ENCODE measurements around the gene PCDHGA2. TPM values are rescaled to one million over a fixed set of nuclear protein-coding genes. Genes with fewer than 3 reads are reported as not detected.

Gene PCDHGA2
- total and polyA plus RNA-seq, 7 experiments from 2014 or later = 0.10 to 0.15 (median 0.11) TPM; not detected in 3

DNA sequence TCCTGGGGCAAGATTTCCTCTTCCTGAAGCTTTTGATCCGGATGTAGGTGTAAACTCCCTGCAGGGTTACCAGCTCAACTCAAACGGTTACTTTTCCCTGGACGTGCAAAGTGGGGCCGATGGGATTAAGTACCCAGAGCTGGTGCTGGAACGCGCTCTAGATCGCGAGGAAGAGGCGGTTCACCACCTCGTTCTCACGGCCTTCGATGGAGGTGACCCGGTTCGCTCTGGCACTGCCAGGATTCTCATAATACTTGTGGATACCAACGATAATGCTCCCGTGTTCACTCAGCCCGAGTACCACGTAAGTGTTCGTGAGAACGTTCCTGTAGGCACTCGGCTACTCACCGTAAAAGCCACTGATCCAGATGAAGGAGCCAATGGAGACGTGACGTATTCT is 17.1 kb downstream of the PCDHGA2 start:
- Mint-ChIP-seq H3K9me3 (peaks cover 8 to 91% (median 49%) of the 10 kb centered on the region in 11 donors), H3K36me3 (peaks cover 0 to 33% (median 6%) of the 10 kb centered on the region in 5 donors), H3K27ac (no peak overlapping the region), H3K4me1 (peaks cover 0 to 5% (median 2%) of the 10 kb centered on the region in 7 donors), H3K4me3 (peak overlapping the region in 1 of 10 donors; percentile 34), H3K27me3 (peaks cover 26 to 90% (median 81%) of the 10 kb centered on the region in 5 donors)
- Histone ChIP-seq H3K9me3 (ENCODE audit: control insufficient read depth in 2 of 3, low read length in 3 of 3) (peaks cover 0 to 52% (median 0%) of the 10 kb centered on the region in 3 experiments), H3K27ac (ENCODE audit: low read depth, low read length) (no peak overlapping the region), H3K27me3 (ENCODE audit: control insufficient read depth in 2 of 2, insufficient read depth in 2 of 2, low read length in 2 of 2) (peaks cover 0 to 6% of the 10 kb centered on the region in 2 donors), H3K4me1 (ENCODE audit: control insufficient read depth in 2 of 2, insufficient read depth in 2 of 2, low read length in 2 of 2) (no peaks in the 10 kb centered on the region), H3K4me3 (ENCODE audit: low read length) (no peak overlapping the region), H3K36me3 (ENCODE audit: control insufficient read depth in 2 of 3, insufficient read depth in 3 of 3, low read length in 3 of 3) (no peaks in the 10 kb centered on the region)
- CTCF ChIA-PET = no interaction called here
- ATAC-seq = no peak
- POLR2A ChIA-PET = interaction anchor here (1.2 kb wide), 1 partner anchor 35 kb away, joined by 5 read pairs; the partner anchor contains the start of gene TAF7
- intact Hi-C loops (cut with micrococcal nuclease) = loop anchor here in 1 of 2 donors (5.0 kb wide), 1 partner anchor 157 kb away; no protein-coding TSS in a partner anchor
- no peak for DNase-seq

DNA sequence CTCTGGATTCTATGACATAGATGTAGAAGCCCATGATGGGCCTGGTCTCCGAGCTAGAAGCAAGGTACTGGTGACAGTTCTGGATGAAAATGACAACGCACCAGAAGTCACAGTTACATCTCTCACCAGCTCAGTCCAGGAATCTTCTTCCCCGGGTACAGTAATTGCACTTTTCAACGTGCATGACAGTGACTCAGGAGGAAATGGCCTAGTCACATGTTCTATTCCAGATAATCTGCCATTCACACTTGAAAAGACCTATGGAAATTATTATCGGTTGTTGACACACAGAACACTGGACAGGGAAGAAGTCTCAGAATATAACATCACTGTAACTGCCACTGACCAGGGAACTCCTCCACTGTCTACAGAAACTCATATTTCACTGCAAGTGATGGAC is 17.6 kb downstream of the PCDHGA2 start:
- H3K36me3 ChIP-seq (ENCODE audit: control insufficient read depth in 2 of 3, insufficient read depth in 3 of 3, low read length in 3 of 3) = no peaks in the 10 kb centered on the region
- DNase-seq = no peak
- no peaks in the 10 kb centered on the region for H3K4me1 ChIP-seq (ENCODE audit: control insufficient read depth in 2 of 2, insufficient read depth in 2 of 2, low read length in 2 of 2)
- H3K4me3 ChIP-seq (ENCODE audit: low read length) = no peak overlapping the region
- intact Hi-C loops (cut with micrococcal nuclease) = loop anchor here in 1 of 2 donors (5.0 kb wide), 1 partner anchor 156 kb away; no protein-coding TSS in a partner anchor
- Mint-ChIP-seq H3K9me3 (peaks cover 8 to 91% (median 49%) of the 10 kb centered on the region in 11 donors), H3K27ac (no peak overlapping the region), H3K4me3 (peak overlapping the region in 2 of 10 donors; percentile 27 to 53), H3K27me3 (peaks cover 31 to 90% (median 81%) of the 10 kb centered on the region in 5 donors), H3K36me3 (peaks cover 0 to 31% (median 11%) of the 10 kb centered on the region in 5 donors), H3K4me1 (peaks cover 0 to 5% (median 2%) of the 10 kb centered on the region in 7 donors)
- H3K9me3 ChIP-seq (ENCODE audit: control insufficient read depth in 2 of 3, low read length in 3 of 3) = peaks cover 0 to 52% (median 0%) of the 10 kb centered on the region in 3 experiments
- ATAC-seq = no peak
- POLR2A ChIA-PET = interaction anchor here (1.2 kb wide), 1 partner anchor 36 kb away, joined by 5 read pairs; the partner anchor contains the start of gene TAF7
- CTCF ChIA-PET = no interaction called here
- no peak overlapping the region for H3K27ac ChIP-seq (ENCODE audit: low read depth, low read length)
- peaks cover 0 to 7% of the 10 kb centered on the region in 2 donors for H3K27me3 ChIP-seq (ENCODE audit: control insufficient read depth in 2 of 2, insufficient read depth in 2 of 2, low read length in 2 of 2)

DNA sequence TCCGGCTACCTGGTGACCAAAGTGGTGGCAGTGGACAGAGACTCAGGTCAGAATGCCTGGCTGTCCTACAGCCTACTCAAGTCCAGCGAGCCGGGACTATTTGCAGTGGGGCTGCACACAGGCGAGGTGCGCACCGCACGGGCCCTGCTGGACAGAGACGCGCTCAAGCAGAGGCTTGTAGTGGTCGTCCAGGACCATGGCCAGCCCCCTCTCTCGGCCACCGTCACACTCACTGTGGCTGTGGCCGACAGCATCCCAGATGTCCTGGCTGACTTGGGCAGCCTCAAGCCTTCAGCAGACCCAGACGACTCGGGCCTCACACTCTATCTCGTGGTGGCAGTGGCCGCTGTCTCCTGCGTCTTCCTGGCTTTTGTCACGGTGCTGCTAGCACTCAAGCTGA is 18.4 kb downstream of the PCDHGA2 start:
- H3K4me3 Mint-ChIP-seq = no peak overlapping the region
- ChIA-PET POLR2A (no interaction called here), CTCF (no interaction called here)
- Histone ChIP-seq H3K4me1 (ENCODE audit: control insufficient read depth in 2 of 2, insufficient read depth in 2 of 2, low read length in 2 of 2) (no peaks in the 10 kb centered on the region), H3K9me3 (ENCODE audit: control insufficient read depth in 2 of 3, low read length in 3 of 3) (peaks cover 0 to 52% (median 0%) of the 10 kb centered on the region in 3 experiments), H3K4me3 (ENCODE audit: low read length) (no peak overlapping the region), H3K36me3 (ENCODE audit: control insufficient read depth in 2 of 3, insufficient read depth in 3 of 3, low read length in 3 of 3) (no peaks in the 10 kb centered on the region), H3K27me3 (ENCODE audit: control insufficient read depth in 2 of 2, insufficient read depth in 2 of 2, low read length in 2 of 2) (peaks cover 0 to 7% of the 10 kb centered on the region in 2 donors), H3K27ac (ENCODE audit: low read depth, low read length) (no peak overlapping the region)
- no peak overlapping the region for H3K27ac Mint-ChIP-seq
- intact Hi-C loops (cut with micrococcal nuclease) = loop anchor here in 1 of 2 donors (5.0 kb wide), 1 partner anchor 155 kb away; no protein-coding TSS in a partner anchor
- H3K9me3 Mint-ChIP-seq = peaks cover 8 to 91% (median 50%) of the 10 kb centered on the region in 11 donors
- no peak for ATAC-seq
- DNase-seq = no peak
- peaks cover 35 to 90% (median 81%) of the 10 kb centered on the region in 5 donors for H3K27me3 Mint-ChIP-seq
- H3K36me3 Mint-ChIP-seq = peaks cover 0 to 33% (median 14%) of the 10 kb centered on the region in 5 donors
- H3K4me1 Mint-ChIP-seq = peaks cover 0 to 5% (median 2%) of the 10 kb centered on the region in 7 donors

DNA sequence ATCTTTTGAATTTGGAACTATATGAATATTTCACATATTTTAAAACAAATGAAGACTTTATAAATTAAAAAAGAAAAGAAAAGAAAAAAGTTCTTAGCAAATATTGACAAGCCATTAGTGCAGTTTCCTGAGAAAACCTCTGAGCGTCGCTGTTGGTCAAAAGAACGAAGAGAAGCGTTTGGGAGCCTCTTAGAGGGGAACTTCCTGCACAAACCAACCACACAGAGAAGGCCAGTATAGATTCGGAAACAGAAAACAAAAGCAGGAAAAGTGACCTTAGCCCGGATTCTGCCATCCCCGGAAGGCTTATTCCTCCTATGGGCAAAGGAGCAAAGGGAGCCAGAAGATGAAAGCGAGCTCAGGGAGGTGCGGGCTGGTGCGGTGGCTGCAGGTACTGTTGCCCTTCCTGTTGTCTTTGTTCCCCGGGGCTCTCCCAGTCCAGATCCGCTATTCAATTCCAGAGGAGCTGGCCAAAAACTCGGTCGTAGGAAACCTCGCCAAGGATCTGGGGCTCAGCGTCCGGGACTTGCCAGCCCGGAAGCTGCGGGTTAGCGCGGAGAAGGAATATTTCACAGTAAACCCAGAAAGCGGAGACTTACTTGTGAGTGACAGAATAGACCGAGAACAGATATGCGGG is 21.3 kb downstream of the PCDHGA2 start, which contains the start of gene PCDHGB2:
PCDHGB2 (plus strand) TSS at position 205 of the 637 bp plus-strand sequence; CDS start at position 347, 142 bp downstream.
- Histone ChIP-seq H3K27me3 (ENCODE audit: control insufficient read depth in 2 of 2, insufficient read depth in 2 of 2, low read length in 2 of 2) (peaks cover 5 to 19% of the 10 kb centered on the region in 2 donors), H3K27ac (ENCODE audit: low read depth, low read length) (no peak within 1 kb of the TSS), H3K4me3 (ENCODE audit: low read length) (peak within 1 kb of the TSS; percentile 43), H3K4me1 (ENCODE audit: control insufficient read depth in 2 of 2, insufficient read depth in 2 of 2, low read length in 2 of 2) (no peaks in the 10 kb centered on the region), H3K36me3 (ENCODE audit: control insufficient read depth in 2 of 3, insufficient read depth in 3 of 3, low read length in 3 of 3) (no peaks in the 10 kb centered on the region), H3K9me3 (ENCODE audit: control insufficient read depth in 2 of 3, low read length in 3 of 3) (peaks cover 0 to 62% (median 0%) of the 10 kb centered on the region in 3 experiments)
- Mint-ChIP-seq H3K27ac (peak within 1 kb of the TSS in 3 of 9 donors; percentile 48 to 57 (median 56)), H3K4me3 (peak within 1 kb of the TSS; percentile 33 to 87 (median 78)), H3K9me3 (peaks cover 20 to 92% (median 59%) of the 10 kb centered on the region in 11 donors), H3K4me1 (peaks cover 0 to 6% (median 3%) of the 10 kb centered on the region in 7 donors), H3K27me3 (peaks cover 37 to 90% (median 87%) of the 10 kb centered on the region in 5 donors), H3K36me3 (peaks cover 6 to 36% (median 18%) of the 10 kb centered on the region in 5 donors)
- ChIA-PET CTCF (no interaction called here), POLR2A (no interaction called here)
- peak in 1 of 9 donors; percentile 22 for DNase-seq
- intact Hi-C loops (cut with micrococcal nuclease) = loop anchor here in 1 of 2 donors (1.0 to 10.0 kb wide), 6 partner anchors 57 to 205 kb away; partner anchors contain the start of gene PCDHGB7
- ATAC-seq = peak; percentile 54

DNA sequence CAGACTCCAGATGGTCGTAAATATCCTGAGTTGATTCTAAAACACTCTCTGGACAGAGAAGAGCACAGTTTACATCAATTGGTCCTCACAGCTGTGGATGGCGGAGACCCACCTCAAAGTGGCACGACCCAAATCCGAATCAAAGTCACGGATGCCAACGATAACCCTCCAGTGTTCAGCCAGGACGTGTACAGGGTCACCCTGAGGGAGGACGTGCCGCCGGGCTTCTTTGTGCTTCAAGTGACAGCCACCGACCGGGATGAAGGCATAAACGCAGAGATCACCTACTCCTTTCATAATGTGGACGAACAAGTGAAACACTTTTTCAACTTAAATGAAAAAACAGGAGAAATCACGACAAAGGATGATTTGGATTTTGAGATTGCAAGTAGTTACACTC is 22.1 kb downstream of the PCDHGA2 start:
- Histone ChIP-seq H3K4me3 (ENCODE audit: low read length) (peak overlapping the region; percentile 43), H3K4me1 (ENCODE audit: control insufficient read depth in 2 of 2, insufficient read depth in 2 of 2, low read length in 2 of 2) (no peaks in the 10 kb centered on the region), H3K36me3 (ENCODE audit: control insufficient read depth in 2 of 3, insufficient read depth in 3 of 3, low read length in 3 of 3) (no peaks in the 10 kb centered on the region), H3K27ac (ENCODE audit: low read depth, low read length) (no peak overlapping the region), H3K9me3 (ENCODE audit: control insufficient read depth in 2 of 3, low read length in 3 of 3) (peaks cover 0 to 62% (median 0%) of the 10 kb centered on the region in 3 experiments), H3K27me3 (ENCODE audit: control insufficient read depth in 2 of 2, insufficient read depth in 2 of 2, low read length in 2 of 2) (peaks cover 5 to 24% of the 10 kb centered on the region in 2 donors)
- DNase-seq (no peak), ATAC-seq (no peak)
- peak overlapping the region in 1 of 9 donors; percentile 57 for H3K27ac Mint-ChIP-seq
- intact Hi-C loops (cut with micrococcal nuclease) = loop anchor here in 1 of 2 donors (5.0 to 10.0 kb wide), 2 partner anchors 57 to 126 kb away; partner anchors contain the start of gene PCDHGB7
- peaks cover 45 to 90% (median 88%) of the 10 kb centered on the region in 5 donors for H3K27me3 Mint-ChIP-seq
- H3K4me3 Mint-ChIP-seq = peak overlapping the region in 3 of 10 donors; percentile 9 to 87 (median 81)
- CTCF ChIA-PET = no interaction called here
- peaks cover 8 to 39% (median 22%) of the 10 kb centered on the region in 5 donors for H3K36me3 Mint-ChIP-seq
- POLR2A ChIA-PET = no interaction called here
- H3K9me3 Mint-ChIP-seq = peaks cover 20 to 92% (median 63%) of the 10 kb centered on the region in 11 donors
- H3K4me1 Mint-ChIP-seq = peaks cover 0 to 6% (median 3%) of the 10 kb centered on the region in 7 donors

DNA sequence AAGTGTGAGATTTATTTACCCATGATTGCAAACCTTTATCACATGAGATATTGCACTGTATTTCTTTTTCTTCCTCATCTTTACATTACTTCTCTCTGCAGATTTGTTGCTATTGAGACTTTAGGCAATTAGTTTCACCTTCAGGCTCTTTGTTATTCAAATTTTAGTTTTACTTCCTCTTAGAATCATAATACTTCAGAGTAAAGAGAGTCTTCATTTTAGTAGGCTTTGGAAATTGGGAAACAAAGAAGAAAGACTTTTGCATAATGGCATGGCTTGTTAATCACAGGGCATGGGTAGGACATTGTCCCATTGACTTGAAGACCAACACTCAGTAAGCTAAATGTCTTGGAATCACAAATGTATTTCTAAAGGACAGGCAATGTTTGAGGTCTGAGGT is 24.2 kb downstream of the PCDHGA2 start:
- Histone ChIP-seq H3K27ac (ENCODE audit: low read depth, low read length) (no peak overlapping the region), H3K9me3 (ENCODE audit: control insufficient read depth in 2 of 3, low read length in 3 of 3) (peaks cover 0 to 54% (median 0%) of the 10 kb centered on the region in 3 experiments), H3K4me3 (ENCODE audit: low read length) (no peak overlapping the region), H3K27me3 (ENCODE audit: control insufficient read depth in 2 of 2, insufficient read depth in 2 of 2, low read length in 2 of 2) (peaks cover 5 to 27% of the 10 kb centered on the region in 2 donors), H3K4me1 (ENCODE audit: control insufficient read depth in 2 of 2, insufficient read depth in 2 of 2, low read length in 2 of 2) (no peaks in the 10 kb centered on the region), H3K36me3 (ENCODE audit: control insufficient read depth in 2 of 3, insufficient read depth in 3 of 3, low read length in 3 of 3) (no peaks in the 10 kb centered on the region)
- Mint-ChIP-seq H3K27me3 (peaks cover 48 to 88% (median 83%) of the 10 kb centered on the region in 5 donors), H3K4me1 (peaks cover 0 to 6% (median 3%) of the 10 kb centered on the region in 7 donors), H3K36me3 (peaks cover 8 to 42% (median 19%) of the 10 kb centered on the region in 5 donors), H3K9me3 (peaks cover 16 to 89% (median 66%) of the 10 kb centered on the region in 11 donors), H3K4me3 (peak overlapping the region in 2 of 10 donors; percentile 2 to 13), H3K27ac (peak overlapping the region in 2 of 9 donors; percentile 22 to 70)
- DNase-seq (no peak), ATAC-seq (no peak)
- intact Hi-C loops (cut with micrococcal nuclease) = loop anchor here in 1 of 2 donors (5.0 to 10.0 kb wide), 2 partner anchors 55 to 128 kb away; partner anchors contain the start of gene PCDHGB7
- POLR2A ChIA-PET = no interaction called here
- CTCF ChIA-PET = interaction anchor here (0.5 kb wide), 1 partner anchor 47 kb away, joined by 7 read pairs; no protein-coding TSS in a partner anchor
